DND-41 (cell line): ENCODE measurements around the gene SOX30.

Experiments
- ATAC-seq: fragments of 200-7000 bp; cut with Tn5 transposase; 3 replicates; pipeline ENCODE4 v1.9.1; 2021; ENCODE audit warnings: low read depth; ENCODE audit not compliant: insufficient read depth
- DNase-seq: peaks from one replicate; pipeline ENCODE4 v3.0.0-alpha.2; 2020
- H2AFZ ChIP-seq: 2 replicates; pipeline ENCODE4 v1.6.0; 2012; ENCODE audit warnings: low read depth, low read length
- H3K27ac ChIP-seq: 2 replicates; pipeline ENCODE4 v1.5.1; 2012; ENCODE audit warnings: low read length, inconsistent platforms
- H3K27me3 ChIP-seq: fragments of 200-600 bp; sonication (generic); 2 replicates; pipeline ENCODE4 v1.6.0; 2012; ENCODE audit warnings: low read length, mild to moderate bottlenecking, inconsistent platforms; ENCODE audit not compliant: insufficient read depth, poor library complexity
- H3K36me3 ChIP-seq: 2 replicates; pipeline ENCODE4 v1.5.1; 2012; ENCODE audit warnings: low read length, inconsistent platforms; ENCODE audit not compliant: insufficient read depth
- H3K4me1 ChIP-seq: 2 replicates; pipeline ENCODE4 v1.5.1; 2012; ENCODE audit warnings: mild to moderate bottlenecking, low read length; ENCODE audit not compliant: insufficient read depth
- H3K4me2 ChIP-seq: 2 replicates; pipeline ENCODE4 v1.6.0; 2012; ENCODE audit warnings: mild to moderate bottlenecking, moderate library complexity, low read length, inconsistent platforms; ENCODE audit not compliant: insufficient read depth
- H3K4me3 ChIP-seq, 2 experiments: fragments of 200-600 bp in 1 of 2; shearing (Covaris generic) in 1 of 2; 2 replicates each; pipeline ENCODE4 v1.5.1; 2012 to 2016; ENCODE audit warnings: inconsistent platforms in 2 of 2, low read length in 2 of 2, mild to moderate bottlenecking in 2 of 2, low read depth in 1 of 2, moderate library complexity in 1 of 2
- H3K79me2 ChIP-seq: 2 replicates; pipeline ENCODE4 v1.6.0; 2012; ENCODE audit warnings: low read length, inconsistent platforms; ENCODE audit not compliant: insufficient read depth
- H3K9ac ChIP-seq: 2 replicates; pipeline ENCODE4 v1.6.0; 2012; ENCODE audit warnings: low read depth, mild to moderate bottlenecking, inconsistent platforms, low read length, moderate library complexity
- H3K9me3 ChIP-seq: 2 replicates; pipeline ENCODE4 v1.5.1; 2012; ENCODE audit warnings: low read length, moderate library complexity, mild to moderate bottlenecking, inconsistent platforms; ENCODE audit not compliant: insufficient read depth, severe bottlenecking
- H4K20me1 ChIP-seq: 2 replicates; pipeline ENCODE4 v1.6.0; 2012; ENCODE audit warnings: low read length; ENCODE audit not compliant: insufficient read depth
- EZH2 ChIP-seq: IDR thresholded peaks from 3 replicates; pipeline ENCODE4 v1.6.1; 2012; ENCODE audit warnings: borderline replicate concordance, low read depth, mild to moderate bottlenecking, moderate library complexity, low read length, inconsistent platforms; ENCODE audit not compliant: severe bottlenecking
- TF ChIP-seq, protein P1 (sequence below): IDR thresholded peaks from 2 replicates; pipeline ENCODE4 v1.5.1; 2012; ENCODE audit warnings: borderline replicate concordance, low read length, moderate library complexity, mild to moderate bottlenecking; ENCODE audit not compliant: poor library complexity, severe bottlenecking; ENCODE audit errors: extremely low read depth

The SOX30 gene

DNA sequence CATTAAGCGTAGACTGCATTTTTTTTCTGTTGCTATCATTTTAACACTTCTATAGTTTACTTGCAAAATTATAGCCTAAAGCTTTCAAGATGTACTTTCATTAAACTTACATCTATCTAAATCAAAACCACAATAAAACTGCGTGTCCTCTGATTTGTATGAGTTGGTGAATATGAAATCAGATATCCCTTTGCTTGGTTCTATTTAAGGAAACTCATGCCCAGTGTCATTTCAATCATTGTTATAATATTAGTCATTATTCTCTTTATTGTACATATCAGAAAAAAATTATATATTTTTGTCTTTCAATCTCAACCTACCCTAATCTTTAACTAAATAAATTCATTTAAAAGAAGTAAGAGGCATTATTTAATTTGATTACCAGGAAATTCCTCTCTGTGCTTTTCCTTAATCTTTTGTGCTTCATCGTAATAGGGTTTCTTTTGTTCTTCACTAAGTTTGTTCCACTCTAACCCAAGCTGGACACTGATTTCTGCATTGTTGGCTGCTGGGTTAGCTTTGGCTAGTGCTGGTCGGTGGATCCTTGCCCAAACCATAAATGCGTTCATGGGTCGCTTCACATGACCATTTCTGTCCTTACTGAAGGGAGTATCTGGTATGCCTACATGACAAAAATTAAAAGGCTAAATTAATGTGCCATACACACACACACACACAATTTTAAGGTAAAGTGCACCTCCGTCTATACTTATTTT lies 3.8 kb downstream of the SOX30 start:
- Histone ChIP-seq H3K4me1 (no peaks in the 10 kb centered on the region), H3K9ac (no peak overlapping the region), H4K20me1 (no peaks in the 10 kb centered on the region), H3K27me3 (no peaks in the 10 kb centered on the region), H3K36me3 (no peaks in the 10 kb centered on the region), H3K4me2 (no peak overlapping the region), H3K27ac (no peak overlapping the region), H2AFZ (no peak overlapping the region), H3K79me2 (no peaks in the 10 kb centered on the region), H3K4me3 (no peak overlapping the region), H3K9me3 (no peaks in the 10 kb centered on the region)
- ATAC-seq (no peak), DNase-seq (no peak)
- no peak for TF ChIP-seq EZH2

DNA sequence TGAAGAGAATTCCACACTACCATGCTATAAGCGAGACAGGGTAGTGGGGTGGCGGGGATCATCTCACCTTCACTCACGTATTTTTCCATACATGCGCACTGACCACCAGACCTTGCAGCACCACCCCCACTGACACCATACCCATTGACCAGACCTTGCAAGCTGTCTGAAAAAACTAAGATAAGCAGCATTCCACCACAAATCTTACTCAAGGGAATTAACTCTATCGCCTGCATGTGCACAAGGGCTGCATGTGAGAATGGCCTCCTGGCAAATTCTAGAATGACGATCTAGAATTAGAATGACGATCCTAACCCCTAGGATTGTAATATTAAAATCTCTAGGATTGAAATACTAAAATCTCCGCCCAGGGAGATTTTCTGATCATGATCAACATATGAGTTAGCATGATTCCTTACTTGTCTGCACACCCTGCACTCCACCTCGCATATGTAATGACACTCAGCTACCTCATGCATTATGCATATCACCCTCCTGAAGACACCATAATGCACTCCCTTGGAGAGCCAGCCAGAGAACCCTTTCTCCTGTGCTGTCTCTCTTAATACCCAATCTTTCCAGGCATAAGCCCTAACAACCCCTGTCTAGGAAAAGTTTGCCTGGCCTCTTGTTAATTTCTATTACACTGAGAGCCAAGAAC lies 11.7 kb downstream of the SOX30 start:
- TF ChIP-seq EZH2 = no peak
- TF ChIP-seq, protein P1, sequence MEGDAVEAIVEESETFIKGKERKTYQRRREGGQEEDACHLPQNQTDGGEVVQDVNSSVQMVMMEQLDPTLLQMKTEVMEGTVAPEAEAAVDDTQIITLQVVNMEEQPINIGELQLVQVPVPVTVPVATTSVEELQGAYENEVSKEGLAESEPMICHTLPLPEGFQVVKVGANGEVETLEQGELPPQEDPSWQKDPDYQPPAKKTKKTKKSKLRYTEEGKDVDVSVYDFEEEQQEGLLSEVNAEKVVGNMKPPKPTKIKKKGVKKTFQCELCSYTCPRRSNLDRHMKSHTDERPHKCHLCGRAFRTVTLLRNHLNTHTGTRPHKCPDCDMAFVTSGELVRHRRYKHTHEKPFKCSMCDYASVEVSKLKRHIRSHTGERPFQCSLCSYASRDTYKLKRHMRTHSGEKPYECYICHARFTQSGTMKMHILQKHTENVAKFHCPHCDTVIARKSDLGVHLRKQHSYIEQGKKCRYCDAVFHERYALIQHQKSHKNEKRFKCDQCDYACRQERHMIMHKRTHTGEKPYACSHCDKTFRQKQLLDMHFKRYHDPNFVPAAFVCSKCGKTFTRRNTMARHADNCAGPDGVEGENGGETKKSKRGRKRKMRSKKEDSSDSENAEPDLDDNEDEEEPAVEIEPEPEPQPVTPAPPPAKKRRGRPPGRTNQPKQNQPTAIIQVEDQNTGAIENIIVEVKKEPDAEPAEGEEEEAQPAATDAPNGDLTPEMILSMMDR = no peak
- no peak for ATAC-seq
- no peaks in the 10 kb centered on the region for H3K27me3 ChIP-seq

DNA sequence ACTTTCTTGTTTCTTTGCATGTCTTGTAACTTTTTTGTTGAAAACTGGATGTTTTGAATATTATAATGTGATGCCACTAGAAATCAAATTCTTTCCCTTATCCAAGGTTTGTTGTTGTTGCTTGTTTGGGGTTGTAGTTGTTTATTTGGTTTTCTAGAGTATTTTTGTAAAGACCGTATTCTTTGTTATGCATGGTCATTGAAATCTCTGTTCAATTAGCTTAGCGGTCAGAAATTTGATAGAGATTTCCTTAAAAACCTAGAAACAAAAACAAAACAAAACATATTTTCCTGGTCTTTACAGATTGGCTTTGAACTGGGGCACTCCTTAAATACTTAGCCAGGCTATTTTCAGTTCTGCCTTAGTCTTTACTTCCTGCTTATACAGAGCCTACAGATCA lies 21.9 kb downstream of the SOX30 start:
- Histone ChIP-seq H3K4me1 (no peaks in the 10 kb centered on the region), H3K4me2 (no peak overlapping the region), H3K4me3 (no peak overlapping the region), H3K9me3 (peaks cover 5% of the 10 kb centered on the region), H3K36me3 (no peaks in the 10 kb centered on the region), H4K20me1 (no peaks in the 10 kb centered on the region), H3K27ac (no peak overlapping the region), H3K79me2 (no peaks in the 10 kb centered on the region), H2AFZ (no peak overlapping the region), H3K27me3 (no peaks in the 10 kb centered on the region), H3K9ac (no peak overlapping the region)
- ATAC-seq = no peak
- no peak for TF ChIP-seq EZH2
- TF ChIP-seq, protein P1 = no peak
- no peak for DNase-seq

More for the DNA sequence above, 11.7 kb downstream of the SOX30 start:
- no peaks in the 10 kb centered on the region for H3K9me3 ChIP-seq
- no peaks in the 10 kb centered on the region for H3K36me3 ChIP-seq
- H3K4me1 ChIP-seq = no peaks in the 10 kb centered on the region
- H2AFZ ChIP-seq = no peak overlapping the region
- no peak for DNase-seq
- no peak overlapping the region for H3K4me2 ChIP-seq
- H3K4me3 ChIP-seq = no peak overlapping the region
- no peak overlapping the region for H3K9ac ChIP-seq
- no peaks in the 10 kb centered on the region for H3K79me2 ChIP-seq
- H3K27ac ChIP-seq = no peak overlapping the region
- H4K20me1 ChIP-seq = no peaks in the 10 kb centered on the region

DNA sequence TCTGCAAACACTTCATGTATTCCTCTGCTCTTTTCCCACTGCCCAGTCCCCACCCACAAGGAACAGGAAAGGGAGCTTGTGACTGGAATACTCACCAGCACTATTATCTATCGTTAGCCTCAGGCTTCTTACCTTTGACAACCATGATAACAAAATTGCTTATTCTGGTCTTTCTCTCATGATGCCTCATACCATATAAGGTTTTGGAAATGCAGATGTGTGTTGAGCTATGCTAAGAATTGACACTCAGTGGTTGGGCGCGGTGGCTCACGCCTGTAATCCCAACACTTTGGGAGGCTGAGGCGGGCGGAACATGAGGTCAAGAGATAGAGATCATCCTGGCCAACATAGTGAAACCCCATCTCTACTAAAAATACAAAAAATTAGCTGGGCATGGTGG lies 25.4 kb downstream of the SOX30 start:
- Histone ChIP-seq H3K9me3 (peaks cover 5% of the 10 kb centered on the region), H3K27ac (no peak overlapping the region), H3K4me1 (no peaks in the 10 kb centered on the region), H3K27me3 (no peaks in the 10 kb centered on the region), H3K4me3 (no peak overlapping the region), H2AFZ (no peak overlapping the region), H3K9ac (no peak overlapping the region), H3K79me2 (no peaks in the 10 kb centered on the region), H3K36me3 (no peaks in the 10 kb centered on the region), H3K4me2 (no peak overlapping the region), H4K20me1 (no peaks in the 10 kb centered on the region)
- no peak for TF ChIP-seq EZH2
- TF ChIP-seq, protein P1 = no peak
- DNase-seq = no peak
- ATAC-seq = no peak
